B cell (primary cell): ENCODE data around the gene BCKDK. TPM values are rescaled to one million over a fixed set of nuclear protein-coding genes. Genes with fewer than 3 reads are reported as not detected.

Experiments used
- ATAC-seq: fragments of 200-7000 bp; cut with Tn5 transposase; one replicate; pipeline ENCODE4 v1.10.0; 2021; ENCODE audit warnings: low read depth, mild to moderate bottlenecking, moderate number of reproducible peaks, moderate library complexity
- CTCF ChIA-PET: fragments of 350-600 bp; sonication (Branson Sonifier 250); formaldehyde crosslinking; loops from one replicate; lab custom pipeline; 2021; ENCODE audit warnings: antibody characterized with exemption, inconsistent platforms; lab: Charles Lee
- POLR2A ChIA-PET: fragments of 350-600 bp; sonication (Branson Sonifier 250); formaldehyde crosslinking; loops from one replicate; lab custom pipeline; 2021; ENCODE audit warnings: antibody characterized with exemption; lab: Charles Lee
- DNase-seq: peaks from one replicate; pipeline ENCODE4 v3.0.0; 2013
- H2AFZ ChIP-seq: 2 replicates; pipeline ENCODE4 v1.6.1; 2012; ENCODE audit warnings: mild to moderate bottlenecking, low read depth, low read length; ENCODE audit not compliant: insufficient read depth, poor library complexity, severe bottlenecking
- H3K27ac ChIP-seq, 2 donors: 1 replicate in 1 of 2; 2 replicates in 1 of 2; pipeline ENCODE4 v1.5.1; 2012 to 2013; ENCODE audit warnings: low read length in 2 of 2, mild to moderate bottlenecking in 2 of 2, moderate library complexity in 1 of 2
- H3K27me3 ChIP-seq, 4 experiments: fragments of 200-600 bp in 1 of 4; sonication (generic) in 1 of 4; replicated peaks in 1 of 4; 1 replicate in 2 of 4; 2 replicates in 2 of 4; pipeline versions ENCODE4 v1.6.1 to v1.7.0; 2013 to 2016; ENCODE audit warnings: low read length in 3 of 4, mild to moderate bottlenecking in 2 of 4, mixed read lengths in 1 of 4, moderate library complexity in 1 of 4; ENCODE audit not compliant: insufficient read depth in 4 of 4, control insufficient read depth in 3 of 4; ENCODE audit errors: control extremely low read depth in 1 of 4
- H3K36me3 ChIP-seq, 2 experiments: replicated peaks in 1 of 2; 1 replicate in 1 of 2; 2 replicates in 1 of 2; pipeline versions ENCODE4 v1.6.1 to v1.7.1; 2013; ENCODE audit warnings: low read length in 1 of 2; ENCODE audit not compliant: insufficient read depth in 2 of 2, control insufficient read depth in 1 of 2; ENCODE audit errors: control extremely low read depth in 1 of 2, extremely low read depth in 1 of 2
- H3K4me1 ChIP-seq, 2 donors: fragments of 200-600 bp in 1 of 2; sonication (generic) in 1 of 2; 1 replicate in 1 of 2; 2 replicates in 1 of 2; pipeline versions ENCODE4 v1.5.1 to v1.6.1; 2013 to 2017; ENCODE audit warnings: low read length in 2 of 2; ENCODE audit not compliant: control insufficient read depth in 2 of 2, insufficient read depth in 2 of 2
- H3K4me2 ChIP-seq: replicated peaks from 2 replicates; pipeline ENCODE3; 2012; ENCODE audit warnings: mild to moderate bottlenecking, low read depth, low read length; ENCODE audit not compliant: poor library complexity, severe bottlenecking
- H3K4me3 ChIP-seq, 5 experiments: fragments of 200-600 bp in 1 of 5; sonication (generic) in 1 of 5; 1 replicate in 3 of 5; 2 replicates in 2 of 5; pipeline versions ENCODE4 v1.5.1 to v1.7.0; 2011 to 2016; ENCODE audit warnings: low read length in 4 of 5, mild to moderate bottlenecking in 4 of 5, low read depth in 2 of 5, control low read depth in 1 of 5, moderate library complexity in 1 of 5; ENCODE audit not compliant: insufficient read depth in 1 of 5; ENCODE audit errors: control extremely low read depth in 1 of 5, extremely low read depth in 1 of 5
- H3K79me2 ChIP-seq: fragments of 200-600 bp; sonication (generic); one replicate; pipeline ENCODE4 v1.6.0; 2016; ENCODE audit warnings: low read length; ENCODE audit not compliant: control insufficient read depth, insufficient read depth
- H3K9ac ChIP-seq: fragments of 200-600 bp; sonication (generic); 2 replicates; pipeline ENCODE4 v1.6.1; 2017; ENCODE audit warnings: mild to moderate bottlenecking, low read length, moderate library complexity
- H3K9me3 ChIP-seq, 3 donors: one replicate each; pipeline versions ENCODE4 v1.6.1 to v1.7.1; 2013; ENCODE audit warnings: low read length in 2 of 3; ENCODE audit not compliant: control insufficient read depth in 2 of 3, insufficient read depth in 1 of 3; ENCODE audit errors: control extremely low read depth in 1 of 3
- H4K20me1 ChIP-seq: 2 replicates; pipeline ENCODE4 v1.6.0; 2012; ENCODE audit warnings: mild to moderate bottlenecking, low read length; ENCODE audit not compliant: insufficient read depth, control insufficient read depth, poor library complexity, severe bottlenecking
- H3K27ac Mint-ChIP-seq: one replicate; pipeline ENCODE4 v1.8.0; 2021; ENCODE audit warnings: mixed read lengths
- H3K27me3 Mint-ChIP-seq: one replicate; pipeline ENCODE4 v1.8.0; 2021; ENCODE audit warnings: mixed read lengths
- H3K4me1 Mint-ChIP-seq: one replicate; pipeline ENCODE4 v1.8.0; 2021; ENCODE audit warnings: mixed read lengths
- H3K4me3 Mint-ChIP-seq: one replicate; pipeline ENCODE4 v1.8.0; 2021; ENCODE audit warnings: mixed read lengths
- H3K9me3 Mint-ChIP-seq: one replicate; pipeline ENCODE4 v1.8.0; 2022; ENCODE audit warnings: mixed read lengths; ENCODE audit not compliant: insufficient read depth
- CTCF ChIP-seq: fragments of 200-600 bp; IDR thresholded peaks from one replicate; pipeline ENCODE4 v1.8.0; 2022; ENCODE audit warnings: antibody characterized with exemption, mild to moderate bottlenecking
- EZH2 ChIP-seq: IDR thresholded peaks from 2 replicates; pipeline ENCODE4 v1.6.1; 2012; ENCODE audit warnings: borderline replicate concordance, low read depth, mild to moderate bottlenecking, moderate library complexity, low read length; ENCODE audit not compliant: insufficient read depth, poor library complexity, severe bottlenecking
- WGBS: methylation state at CpG from one replicate; pipeline ENCODE4 v1.1.5; 2013; ENCODE audit warnings: missing lambda C conversion rate; ENCODE audit not compliant: insufficient coverage; 5-methylcytosine and 5-hydroxymethylcytosine counted together
- intact Hi-C: fragments of 100-400 bp; cut with micrococcal nuclease; formaldehyde crosslinking; loops from one replicate; pipeline ENCODE4 v1.10.0; 2022
- polyA plus RNA-seq: library from polyadenylated mRNA; depleted of rRNA; stranded (reverse); fragments of >200 nt; gene quantifications from 2 replicates; pipeline ENCODE4 v1.2.3, GENCODE V29; 2012
- total RNA-seq, 2 donors: library from RNA; stranded (reverse); fragments of 120-200 nt in 1 of 2; gene quantifications; 1 replicate in 1 of 2; 2 replicates in 1 of 2; pipeline versions ENCODE4 v1.2.3 to v1.2.4, GENCODE V29; 2013 to 2022

BCKDK gene
- total and polyA plus RNA-seq, 2 donors (not counting 1 experiment from before 2014, with no cell fraction given): 24.7 to 27.6 TPM

DNA sequence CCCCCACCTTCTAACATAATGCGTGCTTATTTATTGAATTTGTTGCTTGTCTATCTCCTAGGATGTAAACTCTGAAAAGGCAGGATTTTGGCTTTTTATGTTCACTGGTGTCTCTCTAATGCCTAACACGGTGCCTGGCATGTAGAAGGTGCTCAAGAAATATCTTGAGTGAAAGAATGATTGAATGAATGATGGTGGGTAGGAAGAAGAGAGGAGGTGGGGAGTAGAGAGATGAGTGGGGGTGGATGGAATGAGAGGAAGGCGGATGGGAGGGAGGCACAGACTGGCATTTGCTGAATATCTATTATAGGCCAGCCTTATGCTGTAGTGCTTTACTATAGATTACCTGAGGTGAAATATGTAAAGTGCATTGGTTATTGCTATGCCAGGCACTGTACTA, 39.4 kb downstream of the BCKDK start:
- ChIA-PET CTCF (no interaction called here), POLR2A (no interaction called here)
- no peaks in the 10 kb centered on the region for H3K36me3 ChIP-seq
- peaks cover 0 to 3% (median 0%) of the 10 kb centered on the region in 4 experiments for H3K27me3 ChIP-seq
- intact Hi-C loops: no loop called here
- peaks cover 13% of the 10 kb centered on the region for H3K27me3 Mint-ChIP-seq
- H3K27ac ChIP-seq: no peak overlapping the region
- TF ChIP-seq EZH2: no peak
- no peak for TF ChIP-seq CTCF
- no peak overlapping the region for H3K27ac Mint-ChIP-seq
- no peaks in the 10 kb centered on the region for H3K9me3 ChIP-seq
- H3K4me2 ChIP-seq: no peak overlapping the region
- no peak for DNase-seq
- H3K9me3 Mint-ChIP-seq: no peaks in the 10 kb centered on the region
- no peaks in the 10 kb centered on the region for H3K79me2 ChIP-seq
- H3K4me1 ChIP-seq: peaks cover 6 to 8% of the 10 kb centered on the region in 2 donors
- no peak overlapping the region for H3K9ac ChIP-seq
- ATAC-seq: no peak
- 84% methylated on average over 2 of the region's 3 CpGs for WGBS
- H3K4me1 Mint-ChIP-seq: peaks cover 5% of the 10 kb centered on the region
- H3K4me3 ChIP-seq: no peak overlapping the region
- H4K20me1 ChIP-seq: no peaks in the 10 kb centered on the region
- no peak overlapping the region for H2AFZ ChIP-seq
- no peak overlapping the region for H3K4me3 Mint-ChIP-seq

DNA sequence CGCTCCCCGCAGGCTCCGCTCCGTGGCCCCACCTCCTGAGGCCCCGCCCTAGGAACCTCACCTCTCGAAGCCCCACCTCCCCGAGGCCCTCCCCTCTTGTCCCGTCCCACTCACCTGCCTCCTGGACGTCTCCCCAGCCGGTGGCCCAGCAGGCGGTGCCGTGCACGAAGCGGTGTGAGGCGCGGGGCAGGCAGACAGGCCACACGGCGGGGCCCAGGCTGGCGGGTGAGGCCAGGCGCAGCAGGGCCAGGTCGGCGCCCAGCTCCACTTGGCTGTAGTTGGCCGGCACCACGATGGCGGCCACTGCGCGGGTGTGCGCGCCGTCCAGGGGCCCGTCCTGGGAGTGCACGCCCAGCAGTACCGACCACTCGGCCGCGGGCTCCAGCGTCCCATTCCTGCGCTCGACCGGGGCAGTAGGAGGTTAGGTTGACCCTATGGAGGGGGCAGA, 40.1 kb downstream of the BCKDK start:
- no peaks in the 10 kb centered on the region for H3K36me3 ChIP-seq
- no peak overlapping the region for H2AFZ ChIP-seq
- peaks cover 5% of the 10 kb centered on the region for H3K4me1 Mint-ChIP-seq
- H3K27me3 Mint-ChIP-seq: peaks cover 13% of the 10 kb centered on the region
- WGBS: 76% methylated on average over 37 of the region's 40 CpGs
- no peak overlapping the region for H3K4me2 ChIP-seq
- no peak overlapping the region for H3K4me3 Mint-ChIP-seq
- ChIA-PET POLR2A (interaction anchor here (0.5 kb wide), 1 partner anchor 132 kb away, joined by 4 read pairs; no protein-coding TSS in a partner anchor), CTCF (no interaction called here)
- no peak for DNase-seq
- H3K9me3 ChIP-seq: no peaks in the 10 kb centered on the region
- H4K20me1 ChIP-seq: no peaks in the 10 kb centered on the region
- H3K27me3 ChIP-seq: peaks cover 0 to 3% (median 0%) of the 10 kb centered on the region in 4 experiments
- intact Hi-C loops: no loop called here
- H3K4me1 ChIP-seq: peaks cover 0 to 2% of the 10 kb centered on the region in 2 donors
- TF ChIP-seq CTCF: no peak
- no peak for TF ChIP-seq EZH2
- no peak overlapping the region for H3K27ac ChIP-seq
- ATAC-seq: no peak
- no peaks in the 10 kb centered on the region for H3K9me3 Mint-ChIP-seq
- no peak overlapping the region for H3K4me3 ChIP-seq
- H3K27ac Mint-ChIP-seq: no peak overlapping the region
- H3K79me2 ChIP-seq: no peaks in the 10 kb centered on the region
- H3K9ac ChIP-seq: no peak overlapping the region
